Measurements from ENCODE around the gene GGTLC2.

The GGTLC2 gene

DNA sequence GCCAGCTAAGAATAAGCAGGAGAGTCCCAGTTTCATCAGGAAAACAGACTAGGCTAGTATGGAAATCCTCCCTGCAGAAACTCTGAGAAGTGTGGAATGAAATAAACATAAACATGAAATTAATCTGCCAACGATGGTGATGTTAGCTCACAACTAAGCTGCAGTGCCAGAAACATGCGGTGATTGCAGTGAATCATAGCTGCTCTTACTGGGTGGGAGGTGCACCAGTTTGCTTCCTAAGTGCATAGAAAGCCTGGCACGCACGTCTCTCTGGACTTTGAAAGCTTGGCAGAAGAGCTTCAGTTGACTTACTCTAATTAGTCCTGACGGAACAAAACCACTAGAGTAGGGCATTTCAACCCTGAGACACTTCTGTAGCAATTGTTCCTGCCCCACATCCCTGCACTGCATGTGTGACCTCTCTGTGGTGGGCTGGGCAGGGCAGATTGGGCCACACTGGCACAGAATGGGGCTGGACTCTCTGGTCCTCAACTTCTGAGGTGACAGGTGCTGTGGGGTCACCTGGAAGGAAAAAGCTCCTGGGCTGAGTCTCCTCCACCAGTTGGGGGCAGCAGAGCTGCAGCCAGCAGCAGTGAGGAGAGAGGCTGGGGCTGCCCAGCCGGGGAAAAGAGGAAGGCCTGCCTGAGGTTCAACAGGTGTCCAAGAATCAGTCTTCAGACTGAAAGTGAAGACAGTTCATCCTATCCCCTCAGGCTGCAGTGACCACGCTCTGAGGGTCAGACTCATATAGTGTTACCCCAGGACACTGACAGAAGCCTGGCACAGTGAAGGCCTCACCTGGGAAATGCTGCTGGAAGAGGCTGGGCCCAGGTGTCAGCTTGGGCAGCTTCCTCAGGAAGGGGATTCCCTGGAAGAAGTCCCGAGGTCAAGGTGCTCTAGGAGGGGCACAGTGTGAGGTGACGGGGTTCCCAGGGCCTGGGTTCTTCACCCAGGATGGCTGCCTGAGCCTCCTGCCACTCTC is 40.5 kb downstream of the GGTLC2 start:
- TF ChIP-seq CTCF (IDR thresholded peaks at IDR 0.05; ENCODE audit: borderline replicate concordance, control extremely low read depth, extremely low read depth, insufficient read depth, missing control alignments) = peak; percentile 63
- in situ Hi-C loops (cut with MboI; ENCODE audit: low sequenced_read_pairs, unreplicated experiment) = loop anchor here (25.0 kb wide), 1 partner anchor 98 kb away; no protein-coding TSS in a partner anchor
- peak; percentile 70 for DNase-seq (ENCODE audit: low spot score)

GRCh38 chr22:22685586-22685985 is 41.2 kb downstream of the GGTLC2 start:
- no peak for TF ChIP-seq CTCF (IDR thresholded peaks at IDR 0.05; ENCODE audit: borderline replicate concordance, control extremely low read depth, extremely low read depth, insufficient read depth, missing control alignments)
- DNase-seq (ENCODE audit: low spot score) = no peak
- in situ Hi-C loops (cut with MboI; ENCODE audit: low sequenced_read_pairs, unreplicated experiment) = loop anchor here (25.0 kb wide), 1 partner anchor 98 kb away; no protein-coding TSS in a partner anchor

DNA sequence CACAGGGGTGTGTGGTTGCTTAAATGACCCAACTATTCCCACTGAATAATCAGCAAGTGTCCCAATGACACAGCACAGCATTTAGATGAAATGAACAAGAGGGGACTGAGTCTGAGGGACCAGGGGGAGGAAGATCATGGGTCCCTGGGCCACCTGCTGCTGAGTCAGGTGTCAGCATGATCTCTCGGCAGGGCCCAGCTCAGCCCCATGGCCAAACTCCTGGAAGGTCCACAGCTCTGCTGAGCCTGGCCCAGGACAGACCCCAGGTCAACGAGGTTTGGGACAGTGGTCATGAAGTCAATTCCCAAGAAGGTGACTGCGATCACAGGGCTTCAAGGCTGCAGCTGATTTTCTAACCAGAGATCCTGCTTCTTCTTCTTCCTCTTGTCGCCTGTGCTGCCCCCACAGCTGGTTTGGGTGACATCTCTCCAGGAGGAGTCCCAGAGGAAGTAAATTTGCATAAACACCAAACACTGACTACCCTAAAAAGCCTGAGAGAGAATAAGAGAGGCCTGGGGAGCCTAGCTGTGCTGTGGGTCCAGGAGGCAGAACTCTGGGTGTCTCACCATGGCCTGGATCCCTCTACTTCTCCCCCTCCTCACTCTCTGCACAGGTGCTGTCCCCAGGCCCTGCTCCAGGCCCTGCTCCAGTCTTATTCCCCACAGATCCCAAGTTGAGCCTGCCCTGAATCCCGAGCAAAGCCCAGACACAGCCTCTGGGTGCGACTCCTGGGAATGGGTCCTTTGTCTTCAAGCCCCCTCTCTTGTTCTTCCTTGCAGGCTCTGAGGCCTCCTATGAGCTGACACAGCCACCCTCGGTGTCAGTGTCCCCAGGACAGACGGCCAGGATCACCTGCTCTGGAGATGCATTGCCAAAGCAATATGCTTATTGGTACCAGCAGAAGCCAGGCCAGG is 42.0 kb downstream of the GGTLC2 start:
- in situ Hi-C loops (cut with MboI; ENCODE audit: low sequenced_read_pairs, unreplicated experiment) = loop anchor here (25.0 kb wide), 1 partner anchor 99 kb away; no protein-coding TSS in a partner anchor
- peak; percentile 55 for DNase-seq (ENCODE audit: low spot score)

DNA sequence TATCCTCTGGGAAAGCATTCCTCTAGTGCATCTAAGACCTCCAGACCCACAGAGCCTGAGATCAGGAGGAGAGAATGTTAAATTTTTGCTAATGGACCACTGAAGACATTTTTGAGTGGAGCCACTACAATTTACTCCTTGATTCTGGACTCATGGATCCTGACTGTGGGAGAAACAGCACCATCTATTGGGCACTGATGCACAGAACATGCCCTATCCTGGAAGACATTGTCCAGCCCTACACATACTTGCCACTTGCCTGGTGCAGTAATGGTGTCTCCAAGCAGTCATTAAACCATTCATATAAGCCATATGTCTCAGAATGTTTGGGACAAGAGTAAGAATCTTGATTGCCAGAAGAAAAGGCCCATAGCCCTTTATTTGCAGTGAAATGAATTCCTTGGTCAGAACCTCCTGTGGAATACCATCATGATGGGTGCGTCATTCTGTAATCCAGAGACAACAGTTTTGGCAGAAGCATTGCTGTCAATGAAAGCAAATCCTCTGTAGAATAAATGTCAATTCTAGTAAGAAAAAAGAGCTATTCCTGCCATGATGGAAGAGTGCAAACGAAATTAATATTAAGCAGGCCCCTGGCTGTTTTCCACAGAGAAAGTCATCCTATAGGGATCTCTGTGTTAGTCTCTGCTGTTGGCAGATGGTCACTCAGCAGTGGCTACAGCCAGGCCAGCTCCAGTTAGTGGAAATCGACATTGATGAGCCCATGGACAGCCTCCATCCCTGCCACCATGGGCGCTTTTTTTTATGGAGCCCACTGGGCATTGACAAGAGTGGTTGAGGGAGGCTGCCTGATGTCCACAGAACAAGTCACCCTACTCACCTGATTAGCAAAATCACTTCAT is 43.5 kb downstream of the GGTLC2 start:
- DNase-seq (ENCODE audit: low spot score) = peak; percentile 51
- in situ Hi-C loops (cut with MboI; ENCODE audit: low sequenced_read_pairs, unreplicated experiment) = loop anchor here (25.0 kb wide), 1 partner anchor 101 kb away; no protein-coding TSS in a partner anchor
- peak; percentile 75 for TF ChIP-seq CTCF (IDR thresholded peaks at IDR 0.05; ENCODE audit: borderline replicate concordance, control extremely low read depth, extremely low read depth, insufficient read depth, missing control alignments)

GRCh38 chr22:22689621-22690345 is 45.4 kb downstream of the GGTLC2 start:
- DNase-seq (ENCODE audit: low spot score) = no peak
- no peak for TF ChIP-seq CTCF (IDR thresholded peaks at IDR 0.05; ENCODE audit: borderline replicate concordance, control extremely low read depth, extremely low read depth, insufficient read depth, missing control alignments)
- in situ Hi-C loops (cut with MboI; ENCODE audit: low sequenced_read_pairs, unreplicated experiment) = loop anchor here (25.0 kb wide), 1 partner anchor 102 kb away; no protein-coding TSS in a partner anchor

- no peak for TF ChIP-seq CTCF (IDR thresholded peaks at IDR 0.05; ENCODE audit: borderline replicate concordance, control extremely low read depth, extremely low read depth, insufficient read depth, missing control alignments)
- in situ Hi-C loops (cut with MboI; ENCODE audit: low sequenced_read_pairs, unreplicated experiment) = loop anchor here (25.0 kb wide), 1 partner anchor 104 kb away; no protein-coding TSS in a partner anchor
- DNase-seq (ENCODE audit: low spot score) = no peak
Measured at GRCh38 chr22:22691055-22691454, 46.6 kb downstream of the GGTLC2 start.

All from GM13976 (cell line).